Bladder microvascular endothelial cell (primary cell): ENCODE data around the gene KPRP. TPM values are rescaled to one million over a fixed set of nuclear protein-coding genes. Genes with fewer than 3 reads are reported as not detected.

ENCODE experiments used
- total RNA-seq: library from RNA; depleted of rRNA; stranded (reverse); fragments of >200 nt; gene quantifications from 2 replicates; pipeline ENCODE4 v1.2.3, GENCODE V29; 2014

Gene KPRP, protein sequence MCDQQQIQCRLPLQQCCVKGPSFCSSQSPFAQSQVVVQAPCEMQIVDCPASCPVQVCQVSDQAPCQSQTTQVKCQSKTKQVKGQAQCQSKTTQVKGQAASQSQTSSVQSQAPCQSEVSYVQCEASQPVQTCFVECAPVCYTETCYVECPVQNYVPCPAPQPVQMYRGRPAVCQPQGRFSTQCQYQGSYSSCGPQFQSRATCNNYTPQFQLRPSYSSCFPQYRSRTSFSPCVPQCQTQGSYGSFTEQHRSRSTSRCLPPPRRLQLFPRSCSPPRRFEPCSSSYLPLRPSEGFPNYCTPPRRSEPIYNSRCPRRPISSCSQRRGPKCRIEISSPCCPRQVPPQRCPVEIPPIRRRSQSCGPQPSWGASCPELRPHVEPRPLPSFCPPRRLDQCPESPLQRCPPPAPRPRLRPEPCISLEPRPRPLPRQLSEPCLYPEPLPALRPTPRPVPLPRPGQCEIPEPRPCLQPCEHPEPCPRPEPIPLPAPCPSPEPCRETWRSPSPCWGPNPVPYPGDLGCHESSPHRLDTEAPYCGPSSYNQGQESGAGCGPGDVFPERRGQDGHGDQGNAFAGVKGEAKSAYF
- total RNA-seq, result not detected in 2 replicates

DNA sequence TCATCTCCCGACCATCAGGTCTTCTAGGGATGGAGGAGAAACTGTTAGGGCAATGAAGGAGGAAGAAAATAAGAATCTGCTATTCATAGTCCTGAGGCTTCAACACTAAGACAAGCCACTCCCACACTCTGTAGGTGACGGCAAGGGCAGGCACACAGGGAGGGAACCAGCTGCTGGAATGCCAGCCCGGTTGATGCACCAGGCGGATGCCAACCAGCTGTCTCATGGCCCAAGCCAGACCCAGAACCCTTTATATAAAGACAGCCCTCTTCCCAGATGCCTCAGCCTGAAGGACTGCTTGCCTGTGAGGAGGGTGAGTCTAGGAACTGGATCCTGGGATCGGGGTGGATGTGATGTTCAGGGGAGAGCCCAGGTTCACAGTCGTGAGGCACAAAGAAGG lies at the start of gene KPRP:
Gene KPRP, plus strand, starts transcription at position 279 of the 400 bp plus-strand sequence. CDS start 1,564 bp downstream, outside the sequence.

DNA sequence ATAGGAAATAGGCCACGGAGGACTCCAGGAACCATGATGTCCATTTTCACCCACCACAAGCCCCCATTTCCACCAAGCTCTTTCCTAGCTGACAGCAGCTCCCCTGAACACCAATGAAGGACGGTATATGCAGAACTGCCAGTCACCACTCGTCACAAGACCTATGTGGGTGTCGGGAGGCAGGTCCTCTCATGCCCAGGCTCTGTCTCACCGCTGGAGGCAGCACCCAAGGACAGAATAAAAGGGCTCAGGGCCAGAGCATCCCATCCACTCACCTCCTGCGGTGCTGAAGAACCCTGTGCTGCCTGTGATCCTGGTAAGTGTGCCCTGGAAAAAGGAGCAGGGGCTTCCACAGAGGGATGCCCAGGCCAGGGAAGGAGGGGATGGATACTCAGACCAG lies 17.1 kb downstream of the KPRP start, which contains the start of gene LCE1F:
Gene LCE1F, plus strand, starts transcription at position 266 of the 400 bp plus-strand sequence. CDS start 1,232 bp downstream, outside the sequence.

DNA sequence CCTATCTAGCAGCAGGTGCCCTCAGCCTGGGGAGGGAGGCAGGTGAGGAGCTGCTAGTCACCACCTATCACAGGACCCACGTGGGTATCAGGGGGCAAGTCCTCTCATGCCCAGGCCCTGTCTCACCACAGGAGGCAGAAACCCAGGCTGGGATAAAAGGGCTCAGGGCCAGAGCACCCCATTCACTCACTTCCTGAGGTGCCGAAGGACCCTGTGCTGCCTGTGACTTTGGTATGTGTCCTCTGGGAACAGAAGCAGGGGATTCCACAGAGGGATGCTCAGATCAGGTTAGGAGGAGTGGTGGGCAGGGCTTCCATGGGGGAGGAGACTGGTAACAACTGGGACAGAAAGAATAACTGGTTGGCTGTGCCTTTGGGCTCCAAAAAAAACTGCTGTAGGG lies 28.3 kb downstream of the KPRP start, which contains the start of gene LCE1E:
Gene LCE1E, plus strand, starts transcription at position 181 of the 400 bp plus-strand sequence. CDS start 1,043 bp downstream, outside the sequence.

DNA sequence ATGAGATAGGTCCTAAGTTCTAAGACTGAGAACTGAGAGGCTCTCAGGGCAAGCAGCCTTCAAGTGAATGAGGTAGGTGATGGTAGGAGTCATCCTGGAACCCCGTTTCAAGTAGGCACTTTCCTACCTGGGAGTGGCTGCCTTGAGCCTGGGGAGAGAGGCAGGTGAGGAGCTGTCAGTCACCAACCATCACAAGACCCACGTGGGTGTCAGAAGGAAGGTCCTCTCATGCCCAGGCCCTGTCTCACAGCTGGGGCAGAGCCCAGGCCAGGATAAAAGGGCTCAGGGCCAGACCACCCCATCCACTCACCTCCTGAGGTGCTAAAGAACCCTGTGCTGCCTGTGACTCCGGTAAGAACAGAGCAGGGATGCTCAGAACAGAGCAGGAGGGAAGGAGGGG lies 38.6 kb downstream of the KPRP start, which contains the start of gene LCE1D:
Gene LCE1D, plus strand, starts transcription at position 301 of the 400 bp plus-strand sequence. CDS start 1,074 bp downstream, outside the sequence.

DNA sequence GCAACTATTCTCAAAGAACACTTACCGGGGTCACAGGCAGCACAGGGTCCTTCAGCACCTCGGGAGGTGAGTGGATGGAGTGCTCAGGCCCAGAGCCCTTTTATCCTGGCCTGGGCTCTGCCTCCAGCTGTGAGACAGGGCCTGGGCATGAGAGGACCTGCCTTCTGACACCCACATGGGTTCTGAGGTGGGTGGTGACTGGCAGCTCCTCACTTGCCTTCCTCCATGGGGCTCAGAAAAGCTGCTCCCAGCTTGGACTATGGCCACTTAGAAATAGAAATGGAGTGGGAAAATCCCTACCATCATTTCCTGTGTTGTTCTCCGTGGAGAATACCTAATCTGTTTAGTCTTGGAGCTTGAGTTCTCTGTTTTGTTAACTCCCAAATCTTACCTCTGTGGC lies 48.8 kb downstream of the KPRP start, which contains the start of gene LCE1C:
Gene LCE1C, minus strand, starts transcription at position 76 of the 400 bp plus-strand sequence. CDS start 1,173 bp downstream, outside the sequence.

Other genes with a start within 250 kb of the KPRP start
- gene LCE5A, start 247.2 kb upstream of the KPRP start, total RNA-seq, result not detected in 2 replicates
- gene CRCT1, start 243.5 kb upstream of the KPRP start, total RNA-seq, result not detected in 2 replicates
- gene LCE3E, start 191.2 kb upstream of the KPRP start, total RNA-seq, result not detected in 2 replicates
- gene LCE3D, start 177.5 kb upstream of the KPRP start, total RNA-seq, result not detected in 2 replicates
- not detected in 2 replicates for gene LCE3C, start 157.8 kb upstream of the KPRP start, total RNA-seq
- not detected in 2 replicates for gene LCE3B, start 144.2 kb upstream of the KPRP start, total RNA-seq
- gene LCE3A, start 134.9 kb upstream of the KPRP start, total RNA-seq, result not detected in 2 replicates
- not detected in 2 replicates for gene LCE2D, start 94.6 kb upstream of the KPRP start, total RNA-seq
- gene LCE2C, start 82.7 kb upstream of the KPRP start, total RNA-seq, result not detected in 2 replicates
- gene LCE2B, start 71.9 kb upstream of the KPRP start, total RNA-seq, result not detected in 2 replicates
- gene LCE2A, start 59.7 kb upstream of the KPRP start, total RNA-seq, result not detected in 2 replicates
- not detected in 2 replicates for gene LCE4A, start 49.9 kb upstream of the KPRP start, total RNA-seq
- not detected in 2 replicates for gene LCE1F, start 17.1 kb downstream of the KPRP start, total RNA-seq
- not detected in 2 replicates for gene LCE1E, start 28.2 kb downstream of the KPRP start, total RNA-seq
- gene LCE1D, start 38.7 kb downstream of the KPRP start, total RNA-seq, result not detected in 2 replicates
- gene LCE1C, start 48.6 kb downstream of the KPRP start, total RNA-seq, result not detected in 2 replicates
- gene LCE1B, start 53.9 kb downstream of the KPRP start, total RNA-seq, result not detected in 2 replicates
- not detected in 2 replicates for gene LCE1A, start 69.4 kb downstream of the KPRP start, total RNA-seq
- not detected in 2 replicates for gene LCE6A, start 84.8 kb downstream of the KPRP start, total RNA-seq
- not detected in 2 replicates for gene LCE7A, start 102.0 kb downstream of the KPRP start, total RNA-seq
- gene SMCP, start 120.3 kb downstream of the KPRP start, total RNA-seq, result not detected in 2 replicates
- not detected in 2 replicates for gene IVL, start 150.5 kb downstream of the KPRP start, total RNA-seq
- gene SPRR5, start 189.2 kb downstream of the KPRP start, total RNA-seq, result not detected in 2 replicates
- not detected in 2 replicates for gene SPRR4, start 212.6 kb downstream of the KPRP start, total RNA-seq
- gene SPRR1A, start 226.1 kb downstream of the KPRP start, total RNA-seq, result not detected in 2 replicates
- not detected in 2 replicates for gene SPRR3, start 243.7 kb downstream of the KPRP start, total RNA-seq